Upper lobe of left lung (tissue), 6 donors: ENCODE results near the gene PARM1. TPM values are rescaled to one million over a fixed set of nuclear protein-coding genes. Genes with fewer than 3 reads are reported as not detected.

Experiments
- ATAC-seq, 2 donors: fragments of 200-7000 bp; cut with Tn5 transposase; one replicate each; pipeline ENCODE4 v1.9.1; 2022; ENCODE audit warnings: mild to moderate bottlenecking in 2 of 2, moderate library complexity in 2 of 2; ENCODE audit not compliant: low FRiP score in 2 of 2
- DNase-seq, 2 donors: peaks; one replicate each; pipeline ENCODE4 v3.0.0-alpha.2; 2019 to 2020
- H3K27ac ChIP-seq, 4 donors: fragments of 200-600 bp; sonication (generic); one replicate each; pipeline ENCODE4 v1.5.1; 2016 to 2019
- H3K27me3 ChIP-seq, 4 donors: fragments of 200-600 bp; sonication (generic); one replicate each; pipeline ENCODE4 v1.5.1; 2017 to 2019
- H3K36me3 ChIP-seq, 4 donors: fragments of 200-600 bp; sonication (generic); one replicate each; pipeline ENCODE4 v1.5.1; 2016 to 2019
- H3K4me1 ChIP-seq, 4 donors: fragments of 200-600 bp; sonication (generic); one replicate each; pipeline ENCODE4 v1.5.1; 2018 to 2019
- H3K4me3 ChIP-seq, 4 donors: fragments of 200-600 bp; sonication (generic); one replicate each; pipeline ENCODE4 v1.5.1; 2017 to 2019; ENCODE audit warnings: mild to moderate bottlenecking in 2 of 4, moderate library complexity in 1 of 4
- H3K9me3 ChIP-seq, 4 donors: fragments of 200-600 bp; sonication (generic); one replicate each; pipeline ENCODE4 v1.5.1; 2018 to 2019
- EP300 ChIP-seq, 4 donors: sonication (generic); formaldehyde crosslinking; IDR thresholded peaks; one replicate each; pipeline ENCODE4 v1.5.1; 2017; ENCODE audit warnings: antibody characterized with exemption in 4 of 4, control low read depth in 2 of 4
- POLR2A ChIP-seq, 4 donors: fragments of 450-650 bp; IDR thresholded peaks; one replicate each; pipeline ENCODE4 v1.5.1; 2016 to 2017; ENCODE audit warnings: antibody characterized with exemption in 4 of 4, mild to moderate bottlenecking in 2 of 4
- POLR2AphosphoS5 ChIP-seq, 2 donors: sonication (generic); formaldehyde crosslinking; IDR thresholded peaks; one replicate each; pipeline ENCODE4 v1.5.1; 2017; ENCODE audit warnings: antibody characterized with exemption in 2 of 2
- WGBS, 2 donors: methylation state at CpG; one replicate each; pipeline ENCODE4 v1.1.5; 2017 to 2018; 5-methylcytosine and 5-hydroxymethylcytosine counted together
- total RNA-seq, 6 donors: library from RNA; depleted of rRNA in 4 of 6; stranded (reverse); fragments of >200 nt in 4 of 6; gene quantifications; one replicate each; pipeline versions ENCODE4 v1.1.0 to v1.2.1, GENCODE V29; 2016 to 2021
- TF ChIP-seq, protein P1 (sequence below), 6 experiments: fragments of 450-650 bp in 4 of 6; fragments of 200-600 bp in 2 of 6; sonication (generic) in 2 of 6; IDR thresholded peaks; one replicate each; pipeline ENCODE4 v1.5.1; 2016 to 2019; ENCODE audit warnings: antibody characterized with exemption in 6 of 6
- donor health status: DM: no; HTN: no; CAD: no; lungs with moderate emphysema.
- donor health status: DM: no; HTN: yes; CAD: no; lungs with severe emphysema.

PARM1 gene
- total RNA-seq, 6 donors from 2014 or later = 36.7 to 137 (median 74.5) TPM

DNA sequence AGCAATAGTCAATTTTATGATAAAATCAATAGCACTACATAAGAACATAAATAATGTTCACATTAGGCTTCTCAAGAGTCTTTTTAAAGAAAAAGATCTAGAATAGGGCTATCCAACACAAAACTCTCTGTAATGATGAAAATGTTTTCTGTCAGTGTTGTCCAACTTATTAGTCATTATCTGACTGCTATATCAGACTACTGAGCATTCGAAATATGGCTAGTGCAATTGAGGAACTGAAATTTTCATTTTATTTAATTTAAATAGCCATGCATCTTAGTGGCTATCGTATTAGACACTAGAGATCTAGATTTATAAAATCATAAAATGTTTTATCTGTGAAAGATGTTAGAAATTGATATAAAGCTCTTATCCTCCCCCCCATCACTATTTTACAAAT, 26.0 kb downstream of the PARM1 start:
- Histone ChIP-seq H3K9me3 (peaks cover 0 to 4% (median 0%) of the 10 kb centered on the region in 4 donors), H3K27ac (no peak overlapping the region), H3K4me3 (no peak overlapping the region), H3K27me3 (no peaks in the 10 kb centered on the region), H3K4me1 (no peaks in the 10 kb centered on the region), H3K36me3 (no peaks in the 10 kb centered on the region)
- ATAC-seq (no peak), DNase-seq (no peak)
- WGBS, 2 donors = 85 to 88% methylated on average over 2 of the region's 2 CpGs
- TF ChIP-seq EP300 (IDR thresholded peaks at IDR 0.05) = no peak
- TF ChIP-seq, protein P1, sequence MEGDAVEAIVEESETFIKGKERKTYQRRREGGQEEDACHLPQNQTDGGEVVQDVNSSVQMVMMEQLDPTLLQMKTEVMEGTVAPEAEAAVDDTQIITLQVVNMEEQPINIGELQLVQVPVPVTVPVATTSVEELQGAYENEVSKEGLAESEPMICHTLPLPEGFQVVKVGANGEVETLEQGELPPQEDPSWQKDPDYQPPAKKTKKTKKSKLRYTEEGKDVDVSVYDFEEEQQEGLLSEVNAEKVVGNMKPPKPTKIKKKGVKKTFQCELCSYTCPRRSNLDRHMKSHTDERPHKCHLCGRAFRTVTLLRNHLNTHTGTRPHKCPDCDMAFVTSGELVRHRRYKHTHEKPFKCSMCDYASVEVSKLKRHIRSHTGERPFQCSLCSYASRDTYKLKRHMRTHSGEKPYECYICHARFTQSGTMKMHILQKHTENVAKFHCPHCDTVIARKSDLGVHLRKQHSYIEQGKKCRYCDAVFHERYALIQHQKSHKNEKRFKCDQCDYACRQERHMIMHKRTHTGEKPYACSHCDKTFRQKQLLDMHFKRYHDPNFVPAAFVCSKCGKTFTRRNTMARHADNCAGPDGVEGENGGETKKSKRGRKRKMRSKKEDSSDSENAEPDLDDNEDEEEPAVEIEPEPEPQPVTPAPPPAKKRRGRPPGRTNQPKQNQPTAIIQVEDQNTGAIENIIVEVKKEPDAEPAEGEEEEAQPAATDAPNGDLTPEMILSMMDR (IDR thresholded peaks at IDR 0.05) = no peak
- no peak for TF ChIP-seq POLR2AphosphoS5 (IDR thresholded peaks at IDR 0.05)
- no peak for TF ChIP-seq POLR2A (IDR thresholded peaks at IDR 0.05)

DNA sequence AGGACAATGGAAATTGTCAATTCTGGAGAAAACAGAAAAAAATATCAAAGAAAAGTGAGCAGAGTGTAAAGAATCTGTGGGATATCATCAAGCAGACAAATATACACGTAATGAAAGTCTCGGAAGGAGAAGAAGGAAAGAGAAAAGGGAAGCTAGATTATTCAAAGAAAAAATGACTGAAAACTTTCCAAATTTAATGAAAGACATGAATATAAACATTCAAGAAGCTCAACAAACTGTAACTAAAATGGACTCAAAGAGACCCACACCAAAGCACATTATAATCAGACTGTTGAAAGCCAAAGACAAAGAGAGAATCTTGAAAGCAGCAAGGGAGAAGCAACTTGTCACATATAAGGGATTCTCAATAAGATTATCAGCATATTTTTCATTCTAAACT, 28.3 kb downstream of the PARM1 start:
- H3K27ac ChIP-seq = no peak overlapping the region
- H3K27me3 ChIP-seq = no peaks in the 10 kb centered on the region
- 93 to 96% methylated on average over 2 of the region's 2 CpGs for WGBS, 2 donors
- DNase-seq (no peak), ATAC-seq (no peak)
- TF ChIP-seq POLR2AphosphoS5 (IDR thresholded peaks at IDR 0.05) (no peak), POLR2A (IDR thresholded peaks at IDR 0.05) (no peak), EP300 (IDR thresholded peaks at IDR 0.05) (no peak)
- TF ChIP-seq, protein P1 (IDR thresholded peaks at IDR 0.05) = no peak
- H3K9me3 ChIP-seq = peaks cover 0 to 4% (median 0%) of the 10 kb centered on the region in 4 donors
- no peak overlapping the region for H3K4me3 ChIP-seq
- H3K36me3 ChIP-seq = no peaks in the 10 kb centered on the region
- H3K4me1 ChIP-seq = no peaks in the 10 kb centered on the region

DNA sequence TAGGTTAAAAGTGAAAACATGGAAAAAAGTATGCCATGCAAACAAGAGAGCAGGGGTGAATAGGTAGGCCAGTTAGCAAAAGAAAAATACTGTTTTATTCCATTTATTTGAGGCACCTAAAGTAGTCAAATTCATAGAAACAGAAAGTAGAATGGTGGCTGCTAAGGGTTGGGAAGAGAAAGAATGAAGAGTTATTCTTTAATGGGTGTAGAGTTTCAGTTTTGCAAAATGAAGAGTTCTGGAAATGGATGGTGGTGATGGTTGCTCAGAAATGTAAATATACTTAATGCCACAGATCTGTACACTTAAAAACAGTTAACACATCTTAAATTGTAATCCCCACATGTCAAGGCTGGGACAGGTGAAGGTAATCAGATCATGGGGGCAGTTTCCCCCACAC, 29.7 kb downstream of the PARM1 start:
- DNase-seq (no peak), ATAC-seq (no peak)
- Histone ChIP-seq H3K36me3 (no peaks in the 10 kb centered on the region), H3K4me1 (peaks cover 0 to 3% (median under 1%) of the 10 kb centered on the region in 4 donors), H3K9me3 (peaks cover 0 to 4% (median 0%) of the 10 kb centered on the region in 4 donors), H3K27me3 (no peaks in the 10 kb centered on the region), H3K4me3 (no peak overlapping the region), H3K27ac (no peak overlapping the region)
- no peak for TF ChIP-seq POLR2A (IDR thresholded peaks at IDR 0.05)
- TF ChIP-seq POLR2AphosphoS5 (IDR thresholded peaks at IDR 0.05) = no peak
- TF ChIP-seq, protein P1 (IDR thresholded peaks at IDR 0.05) = no peak
- TF ChIP-seq EP300 (IDR thresholded peaks at IDR 0.05) = no peak

DNA sequence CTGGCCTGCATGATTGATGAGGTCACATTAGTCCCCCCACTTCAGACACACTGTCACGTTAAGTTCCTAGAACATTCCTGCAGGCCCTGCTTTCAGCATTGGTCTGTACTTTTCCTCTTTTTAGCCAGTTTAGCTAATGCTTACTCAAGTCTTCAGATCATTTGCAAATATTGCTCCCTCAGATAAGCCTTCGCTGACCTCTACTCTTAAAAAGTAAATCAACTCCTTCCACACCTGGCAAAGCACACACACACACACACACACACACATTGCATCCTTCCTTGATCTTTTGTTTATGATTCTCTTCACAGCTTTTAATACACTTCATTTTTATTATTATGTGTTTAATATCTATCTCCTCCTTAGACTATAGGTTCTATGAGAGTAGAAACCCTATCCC, 31.4 kb downstream of the PARM1 start:
- H3K4me3 ChIP-seq = no peak overlapping the region
- peaks cover 0 to 3% (median 1%) of the 10 kb centered on the region in 4 donors for H3K4me1 ChIP-seq
- H3K36me3 ChIP-seq = no peaks in the 10 kb centered on the region
- WGBS, 2 donors = 53 to 66% methylated on average over 2 of the region's 2 CpGs
- DNase-seq = no peak
- no peaks in the 10 kb centered on the region for H3K27me3 ChIP-seq
- TF ChIP-seq POLR2A (IDR thresholded peaks at IDR 0.05) = no peak
- no peak for TF ChIP-seq EP300 (IDR thresholded peaks at IDR 0.05)
- peaks cover 0 to 4% (median 0%) of the 10 kb centered on the region in 4 donors for H3K9me3 ChIP-seq
- peak in 1 of 2 donors; percentile 37 for ATAC-seq
- no peak overlapping the region for H3K27ac ChIP-seq

DNA sequence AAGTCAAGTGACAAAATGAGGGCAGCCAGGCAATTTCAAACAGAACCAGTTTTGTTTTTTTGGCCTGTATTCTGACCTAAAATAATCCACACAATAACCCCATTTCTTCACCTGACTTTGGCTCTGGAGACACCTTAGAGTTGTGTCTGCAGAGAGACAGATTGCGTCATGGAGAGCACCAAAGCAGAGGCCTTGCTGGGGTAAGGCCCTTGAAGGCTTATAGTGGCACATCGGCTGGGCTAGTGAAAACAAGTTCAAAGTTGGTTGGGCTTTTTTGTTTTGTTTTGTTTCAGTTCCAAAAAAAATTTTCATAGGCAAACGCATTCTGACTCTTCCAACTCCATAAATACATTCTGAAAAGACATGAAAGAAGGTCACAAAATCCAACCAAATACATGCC, 34.4 kb downstream of the PARM1 start:
- H3K27ac ChIP-seq = peak overlapping the region in 1 of 4 donors; percentile 53
- H3K9me3 ChIP-seq = no peaks in the 10 kb centered on the region
- DNase-seq (peak in 1 of 2 donors; percentile 70), ATAC-seq (no peak)
- no peaks in the 10 kb centered on the region for H3K36me3 ChIP-seq
- TF ChIP-seq POLR2A (IDR thresholded peaks at IDR 0.05) (no peak), POLR2AphosphoS5 (IDR thresholded peaks at IDR 0.05) (no peak), EP300 (IDR thresholded peaks at IDR 0.05) (no peak)
- TF ChIP-seq, protein P1 (IDR thresholded peaks at IDR 0.05) = no peak
- 60 to 62% methylated on average over 3 of the region's 3 CpGs for WGBS, 2 donors
- H3K4me1 ChIP-seq = peaks cover 0 to 8% (median 1%) of the 10 kb centered on the region in 4 donors
- H3K4me3 ChIP-seq = no peak overlapping the region
- no peaks in the 10 kb centered on the region for H3K27me3 ChIP-seq
